Measurements from ENCODE around the gene MAD1L1. TPM values are rescaled to one million over a fixed set of nuclear protein-coding genes. Genes with fewer than 3 reads are reported as not detected.

The MAD1L1 gene
- total RNA-seq, 1 donor, result 57.9 TPM

DNA sequence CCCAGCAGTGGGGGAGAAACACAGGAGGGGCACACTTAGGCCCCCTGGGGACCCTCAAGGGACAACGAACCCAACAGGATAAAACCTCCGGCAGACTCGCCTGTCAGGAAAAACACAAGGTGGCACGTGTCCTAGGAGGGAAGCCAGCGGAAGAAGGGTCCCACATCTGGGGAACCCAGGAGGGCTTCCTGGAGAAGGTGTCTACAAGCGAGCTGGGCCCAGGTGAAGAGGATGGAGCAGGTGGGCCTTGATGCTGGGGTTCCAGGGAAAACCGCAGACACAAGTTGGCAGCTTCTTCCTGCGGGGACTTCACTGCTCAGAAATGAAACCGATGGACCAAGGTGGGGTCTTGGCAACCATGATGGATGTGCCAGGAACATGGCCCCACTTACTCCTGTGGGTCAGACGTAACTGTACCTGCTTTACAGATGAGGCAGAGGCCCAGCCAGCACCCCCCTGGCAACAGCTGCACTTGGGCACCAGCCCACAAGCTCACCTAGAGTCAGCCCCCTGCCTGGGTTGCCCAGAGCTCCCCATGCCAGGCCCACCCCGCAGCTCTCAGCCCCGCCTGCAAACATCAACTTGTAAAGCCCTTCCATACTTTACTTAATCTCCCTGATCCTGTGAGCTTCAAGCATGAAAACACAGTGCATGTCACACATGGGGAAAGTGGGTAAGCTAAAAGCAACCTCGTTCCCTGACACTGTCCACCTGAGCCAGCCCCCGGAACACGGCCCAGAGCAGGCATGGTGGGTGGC is 337.7 kb downstream of the MAD1L1 start:
- no peak for DNase-seq (ENCODE audit: low read depth in 2 of 3, low spot score in 2 of 3)

GRCh38 chr7:1894313-1894900 is 338.3 kb downstream of the MAD1L1 start:
- no peak for DNase-seq (ENCODE audit: low read depth in 2 of 3, low spot score in 2 of 3)

- no peak for DNase-seq (ENCODE audit: low read depth in 2 of 3, low spot score in 2 of 3)
These were observed 339.3 kb downstream of the MAD1L1 start for GRCh38 chr7:1893451-1893850.

DNA sequence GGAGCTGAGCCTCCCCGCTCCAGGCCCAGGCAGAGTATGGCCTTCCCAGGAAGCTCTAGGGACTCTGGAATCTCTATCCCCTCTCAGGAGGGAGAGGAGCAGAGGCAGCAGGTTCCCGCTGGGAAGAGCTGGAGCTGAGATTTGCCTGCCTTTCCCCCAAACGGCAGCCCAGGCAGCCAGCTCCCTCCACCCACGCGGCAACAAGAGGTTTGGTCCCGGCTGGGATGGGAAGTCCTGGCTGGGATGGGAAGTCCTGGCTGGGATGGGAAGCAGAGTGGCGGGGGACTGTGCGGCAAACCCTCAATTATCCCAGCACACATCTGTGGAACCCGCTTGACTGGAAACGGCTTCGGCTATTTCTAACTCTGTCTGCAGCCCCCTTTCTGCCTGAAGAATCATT is 339.7 kb downstream of the MAD1L1 start:
- no peak for DNase-seq (ENCODE audit: low read depth in 2 of 3, low spot score in 2 of 3)

GRCh38 chr7:1892011-1892965 is 340.5 kb downstream of the MAD1L1 start:
- no peak for DNase-seq (ENCODE audit: low read depth in 2 of 3, low spot score in 2 of 3)

- DNase-seq (ENCODE audit: low read depth in 2 of 3, low spot score in 2 of 3), result no peak
These were observed 342.2 kb downstream of the MAD1L1 start for GRCh38 chr7:1890289-1891235.

- DNase-seq (ENCODE audit: low read depth in 2 of 3, low spot score in 2 of 3), result peak in 2 of 3 donors; percentile 37 to 72
These were observed 343.1 kb downstream of the MAD1L1 start for GRCh38 chr7:1889556-1890181.

GRCh38 chr7:1889091-1889490 is 343.7 kb downstream of the MAD1L1 start:
- no peak for DNase-seq (ENCODE audit: low read depth in 2 of 3, low spot score in 2 of 3)

DNA sequence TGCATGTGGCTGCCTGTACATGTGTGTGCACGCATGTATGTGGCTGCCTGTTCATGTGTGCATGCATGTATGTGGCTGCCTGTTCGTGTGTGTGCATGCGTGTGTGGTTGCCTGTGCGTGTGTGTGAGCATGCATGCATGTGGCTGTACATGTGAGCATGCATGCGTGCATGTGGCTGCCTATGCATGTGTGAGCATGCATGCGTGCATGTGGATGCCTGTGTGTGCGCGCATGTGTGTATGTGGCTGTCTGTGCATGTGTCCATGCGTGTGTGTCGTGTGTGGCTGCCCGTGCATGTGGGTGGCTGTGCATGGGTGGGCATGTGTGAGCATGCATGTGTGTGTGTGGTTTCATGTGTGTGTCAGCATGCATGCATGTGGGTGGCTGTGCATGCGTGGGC is 344.3 kb downstream of the MAD1L1 start:
- DNase-seq (ENCODE audit: low read depth in 2 of 3, low spot score in 2 of 3), result no peak

GRCh38 chr7:1887251-1887650 is 345.5 kb downstream of the MAD1L1 start:
- no peak for DNase-seq (ENCODE audit: low read depth in 2 of 3, low spot score in 2 of 3)

- DNase-seq (ENCODE audit: low read depth in 2 of 3, low spot score in 2 of 3), result no peak
These were observed 346.2 kb downstream of the MAD1L1 start for GRCh38 chr7:1886361-1887064.

GRCh38 chr7:1885465-1886226 is 347.1 kb downstream of the MAD1L1 start:
- DNase-seq (ENCODE audit: low read depth in 2 of 3, low spot score in 2 of 3), result no peak

DNA sequence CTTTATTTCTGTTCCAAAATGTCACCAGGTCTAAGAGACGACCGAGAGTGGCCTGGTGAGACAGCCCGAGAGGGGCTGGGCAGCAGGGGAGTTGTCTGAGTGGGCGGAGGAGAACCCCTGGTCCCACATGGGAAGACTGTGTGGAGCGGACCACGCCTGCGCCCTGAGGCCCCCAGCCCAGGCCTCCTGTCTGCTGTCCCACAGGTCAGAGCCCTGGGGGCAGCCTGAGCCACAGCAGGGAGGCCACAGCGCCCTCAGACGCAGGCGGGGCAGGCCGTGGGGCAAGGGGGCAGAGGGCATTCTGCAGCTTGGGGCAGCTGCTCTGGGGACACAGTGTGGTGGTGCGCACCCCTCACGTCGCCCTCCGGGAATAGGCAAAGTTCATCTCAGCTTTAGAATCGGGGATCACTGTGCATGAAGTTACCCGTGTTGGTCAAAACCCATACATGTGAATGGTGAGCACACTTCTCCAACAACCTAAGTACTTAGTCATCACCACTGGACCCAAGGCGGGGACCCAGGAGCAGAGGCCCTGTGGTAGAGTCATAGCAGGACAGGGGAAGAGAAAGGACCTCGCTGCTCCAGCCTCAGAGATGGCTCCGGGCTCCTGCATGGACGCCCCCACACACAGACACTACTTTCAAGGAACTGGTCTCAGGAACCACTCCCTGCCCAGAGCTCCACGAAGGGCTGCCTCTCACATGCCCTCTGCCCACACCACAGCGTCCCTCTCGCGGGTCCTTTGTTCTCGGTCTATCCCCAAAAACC is 348.0 kb downstream of the MAD1L1 start:
- DNase-seq (ENCODE audit: low read depth in 2 of 3, low spot score in 2 of 3), result no peak

DNA sequence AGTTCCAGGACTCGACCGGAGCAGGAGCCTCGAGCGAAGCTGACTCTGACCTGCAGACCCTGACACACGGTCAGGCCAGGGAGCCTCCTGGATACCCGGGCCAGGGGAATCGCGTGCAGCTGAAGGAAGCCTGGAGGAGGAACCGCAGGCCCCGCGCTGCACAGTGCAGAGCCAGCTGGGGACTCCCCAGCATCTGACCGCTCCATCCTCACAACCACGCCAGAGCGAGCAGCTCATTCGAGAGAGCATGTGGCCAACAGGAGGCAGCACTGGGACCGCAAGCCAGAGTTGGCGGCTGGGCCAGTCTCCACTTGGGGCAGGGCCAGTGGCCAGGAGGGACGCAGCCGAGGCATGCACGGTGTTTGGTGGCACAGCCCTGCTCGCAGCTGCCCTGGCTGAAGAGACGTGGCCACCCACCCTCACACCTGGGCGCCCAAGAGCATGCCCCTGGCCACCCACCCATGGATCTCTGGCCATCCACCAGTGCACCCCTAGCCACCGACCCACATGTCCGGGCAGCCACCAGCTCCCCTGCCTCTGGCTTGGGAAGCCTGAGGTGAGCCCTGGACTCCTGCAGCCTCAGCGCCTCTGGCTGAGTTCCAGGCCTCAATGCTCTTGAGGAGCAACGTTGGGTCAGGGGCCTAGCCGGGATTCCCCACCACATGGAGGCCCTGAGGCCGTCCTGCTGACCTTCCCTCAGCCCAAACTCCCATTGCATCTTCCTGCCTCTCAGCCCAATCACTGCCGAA is 348.7 kb downstream of the MAD1L1 start:
- no peak for DNase-seq (ENCODE audit: low read depth in 2 of 3, low spot score in 2 of 3)

DNA sequence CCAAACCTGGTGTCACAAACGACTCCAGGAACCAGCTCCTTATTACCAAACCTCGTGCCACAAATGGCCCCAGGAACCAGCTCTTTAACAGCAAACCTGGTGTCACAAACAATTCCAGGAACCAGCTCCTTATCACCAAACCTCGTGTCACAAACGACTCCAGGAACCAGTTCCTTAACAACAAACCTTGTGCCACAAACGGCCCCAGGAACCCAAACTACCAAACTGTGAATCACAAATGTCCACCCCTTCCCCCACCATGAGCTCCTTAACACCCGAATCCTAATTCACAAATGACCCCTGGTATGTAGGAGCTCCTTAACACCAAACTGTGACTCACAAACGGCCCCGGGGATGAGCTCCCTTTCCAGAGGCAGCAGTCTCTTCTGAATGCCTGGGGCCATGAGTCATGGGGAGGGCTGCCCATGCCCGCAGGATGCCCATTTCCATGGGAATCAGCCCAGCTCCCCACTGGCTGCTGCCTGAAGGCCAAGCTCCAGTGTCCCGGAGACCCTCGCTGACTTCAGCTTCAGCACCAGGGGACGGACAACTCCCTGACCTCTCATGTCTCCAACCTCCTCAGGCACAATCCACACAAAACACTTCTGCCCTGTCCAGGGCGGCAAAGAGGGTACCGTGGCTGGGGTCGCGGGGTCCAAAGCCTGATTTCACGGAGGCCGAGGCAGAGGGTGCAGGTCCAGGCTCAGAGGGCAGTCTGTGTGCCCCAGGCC is 349.5 kb downstream of the MAD1L1 start:
- peak in 2 of 3 donors; percentile 7 to 27 for DNase-seq (ENCODE audit: low read depth in 2 of 3, low spot score in 2 of 3)

DNA sequence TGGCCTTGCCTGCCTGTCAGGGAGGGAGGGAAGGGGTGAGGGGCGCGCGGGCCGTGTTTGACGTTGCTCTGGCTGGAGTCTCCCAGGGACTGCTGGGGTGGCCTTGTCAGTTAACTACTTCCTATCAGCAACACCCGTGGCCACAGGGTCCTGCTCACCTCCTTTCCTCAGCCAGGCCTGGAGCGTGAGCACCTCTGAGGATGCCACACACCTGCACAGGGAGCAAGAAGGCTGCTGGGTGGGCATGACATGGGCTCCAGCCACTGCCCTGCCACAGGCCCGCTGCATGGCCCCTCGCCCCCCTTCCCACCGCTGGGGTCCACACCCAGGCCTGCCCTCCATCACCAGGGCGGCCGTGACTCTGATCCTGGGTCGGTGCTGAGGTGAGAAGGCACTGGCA is 350.3 kb downstream of the MAD1L1 start:
- DNase-seq (ENCODE audit: low read depth in 2 of 3, low spot score in 2 of 3), result no peak

Measured in hematopoietic multipotent progenitor cell (in vitro differentiated cells).